ENCODE results near the gene SIX3.

SIX3 gene

DNA sequence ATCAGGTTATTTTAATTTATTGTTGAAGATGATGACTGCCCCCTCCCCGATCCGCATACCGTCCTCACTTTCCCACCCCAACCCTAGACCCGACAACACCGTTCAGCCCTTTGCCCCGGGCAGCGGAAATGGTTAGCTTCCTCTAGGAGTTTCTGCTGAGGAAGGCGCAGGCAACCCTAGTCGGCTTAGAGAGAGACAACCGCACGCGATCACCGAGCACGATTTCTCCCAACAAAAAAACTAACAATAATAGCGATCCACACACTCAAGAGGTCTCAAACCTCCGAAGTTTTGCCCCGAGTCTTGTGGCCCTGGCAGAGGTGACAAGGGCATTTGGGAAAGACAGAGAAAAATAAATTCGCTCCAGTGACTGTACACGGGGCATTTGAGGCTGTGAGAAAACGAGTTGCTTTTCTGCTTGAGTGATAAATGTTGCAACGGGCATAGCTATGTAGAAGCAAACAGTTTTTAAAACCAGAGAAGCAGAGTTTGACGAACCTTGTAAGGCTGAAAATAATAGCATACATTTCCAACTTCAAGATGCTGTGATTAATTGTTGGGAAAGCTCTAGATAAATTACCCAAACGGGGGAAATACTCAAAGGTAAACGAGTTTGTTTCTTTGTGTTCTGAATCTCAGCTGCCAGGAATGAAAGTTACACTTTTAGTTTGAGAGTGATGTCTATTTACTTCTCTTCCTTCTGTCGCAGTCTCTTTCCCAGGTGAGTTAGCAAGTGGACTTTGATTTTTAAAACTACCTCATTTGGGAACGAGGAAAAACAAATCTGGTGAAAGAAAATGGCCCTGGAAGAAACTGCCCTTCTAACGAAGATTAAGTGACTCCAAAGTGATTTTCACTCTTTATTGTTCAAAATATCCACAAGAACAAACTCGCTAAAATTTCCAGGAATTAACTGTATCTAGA, 11.0 kb upstream of the SIX3 start:
- in situ Hi-C loops (cut with MboI; ENCODE audit: low sequenced_read_pairs) = no loop called here

- in situ Hi-C loops (cut with MboI; ENCODE audit: low sequenced_read_pairs) = no loop called here
Observed at GRCh38 chr2:44931198-44931780, 10.2 kb upstream of the SIX3 start.

- in situ Hi-C loops (cut with MboI; ENCODE audit: low sequenced_read_pairs) = no loop called here
Observed at GRCh38 chr2:44932079-44932478, 9.4 kb upstream of the SIX3 start.

DNA sequence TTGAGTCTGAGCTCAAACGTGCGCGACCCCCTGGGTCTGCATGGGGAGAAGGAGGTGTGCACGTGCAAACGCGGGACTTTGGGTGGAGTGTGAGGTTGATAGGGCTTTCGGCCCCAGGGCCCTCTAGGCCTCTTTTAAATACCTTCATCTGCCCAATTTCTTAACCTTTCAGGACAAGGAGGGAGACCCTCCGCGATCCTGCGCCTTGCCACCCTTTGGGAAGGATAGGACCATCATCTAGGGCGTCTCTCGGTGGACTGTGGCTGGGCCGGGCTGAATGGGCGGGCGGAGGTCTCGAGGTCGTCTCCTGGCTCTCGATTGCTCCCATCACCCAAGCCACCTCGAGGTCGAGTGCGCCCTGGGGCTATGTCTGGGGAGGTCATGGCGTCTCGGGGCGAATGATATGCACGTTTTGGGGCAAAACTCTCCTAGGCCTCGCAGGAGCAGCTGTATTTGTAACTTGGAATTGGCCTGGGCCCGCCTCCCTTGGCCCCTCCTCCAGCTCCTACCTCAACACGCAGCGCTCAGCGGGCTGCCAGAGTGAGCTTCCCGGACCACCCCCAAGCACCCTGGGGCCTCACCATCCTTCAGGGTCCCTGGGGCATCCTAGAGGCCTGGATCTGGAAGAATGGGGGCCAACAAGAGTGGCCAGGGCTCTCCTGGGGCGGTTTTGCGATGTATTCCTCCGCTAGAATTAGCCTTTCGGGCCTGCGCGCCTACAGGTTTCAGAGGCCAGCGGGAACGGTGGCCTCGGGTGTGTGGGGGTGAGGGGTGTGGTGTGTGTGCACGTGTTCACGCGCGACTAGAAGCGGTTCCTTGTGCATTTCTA, 8.7 kb upstream of the SIX3 start:
- in situ Hi-C loops (cut with MboI; ENCODE audit: low sequenced_read_pairs) = no loop called here

- in situ Hi-C loops (cut with MboI; ENCODE audit: low sequenced_read_pairs) = no loop called here
Observed at GRCh38 chr2:44933434-44933951, 8.0 kb upstream of the SIX3 start.

GRCh38 chr2:44934038-44934982, 7.2 kb upstream of the SIX3 start:
- in situ Hi-C loops (cut with MboI; ENCODE audit: low sequenced_read_pairs) = no loop called here

DNA sequence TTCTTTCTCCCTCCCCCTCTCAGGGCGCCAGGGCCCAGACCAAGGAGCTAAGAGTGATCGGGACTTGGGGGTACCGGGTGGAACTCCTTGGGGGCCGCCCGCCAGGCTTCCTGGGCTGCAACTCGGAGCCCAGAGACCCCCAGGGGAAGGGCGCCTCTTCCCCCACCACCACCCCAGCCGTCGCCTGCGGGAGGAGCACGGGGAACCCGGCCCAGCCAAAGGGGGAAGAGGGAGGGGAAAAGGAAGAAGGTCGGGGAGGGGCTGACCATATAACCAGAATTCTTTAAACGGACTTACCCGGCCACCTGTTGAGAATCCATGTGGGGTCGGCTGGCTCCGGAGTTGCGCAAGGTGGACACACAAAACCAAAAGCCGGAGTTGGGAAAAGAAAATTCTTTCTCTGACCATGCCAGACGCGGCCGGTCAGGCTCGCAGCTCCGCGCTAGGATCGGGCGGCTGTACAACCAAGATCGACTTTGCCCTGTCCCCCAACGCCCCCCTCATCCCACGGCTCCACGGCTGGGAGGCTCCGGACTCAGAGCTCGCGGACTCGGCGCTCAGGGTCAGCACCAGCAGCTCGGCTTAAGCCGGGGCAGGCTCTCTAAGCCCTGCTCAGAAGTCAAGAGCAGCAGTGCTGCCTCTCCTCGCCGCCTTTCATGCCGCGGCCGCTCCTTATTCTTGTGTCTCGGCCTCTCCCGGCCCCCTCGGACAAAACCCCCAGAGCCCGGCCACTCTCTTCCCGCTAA, 6.3 kb upstream of the SIX3 start:
- in situ Hi-C loops (cut with MboI; ENCODE audit: low sequenced_read_pairs) = no loop called here

DNA sequence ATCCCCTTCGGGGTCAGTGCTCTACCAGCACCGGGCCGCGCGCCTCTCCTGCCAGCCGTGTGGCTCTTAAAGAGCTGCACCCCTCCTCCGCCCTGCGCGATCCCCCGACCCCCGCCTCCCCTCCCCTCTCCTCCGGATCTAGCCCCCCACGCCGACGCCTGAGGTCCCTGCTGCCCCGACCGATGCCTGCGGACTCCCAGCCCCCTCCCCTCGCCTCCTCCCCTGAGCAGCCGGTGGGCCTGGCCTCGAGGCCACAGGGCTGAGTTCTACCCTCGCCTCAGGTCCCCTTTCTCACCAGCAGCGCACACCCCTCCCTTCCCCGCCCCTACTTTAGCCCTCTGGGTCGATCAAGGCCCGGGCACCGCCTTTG, 5.8 kb upstream of the SIX3 start:
- in situ Hi-C loops (cut with MboI; ENCODE audit: low sequenced_read_pairs) = no loop called here

GRCh38 chr2:44936275-44936674, 5.2 kb upstream of the SIX3 start:
- in situ Hi-C loops (cut with MboI; ENCODE audit: low sequenced_read_pairs) = no loop called here

GRCh38 chr2:44936715-44937687, 4.5 kb upstream of the SIX3 start:
- in situ Hi-C loops (cut with MboI; ENCODE audit: low sequenced_read_pairs) = no loop called here

DNA sequence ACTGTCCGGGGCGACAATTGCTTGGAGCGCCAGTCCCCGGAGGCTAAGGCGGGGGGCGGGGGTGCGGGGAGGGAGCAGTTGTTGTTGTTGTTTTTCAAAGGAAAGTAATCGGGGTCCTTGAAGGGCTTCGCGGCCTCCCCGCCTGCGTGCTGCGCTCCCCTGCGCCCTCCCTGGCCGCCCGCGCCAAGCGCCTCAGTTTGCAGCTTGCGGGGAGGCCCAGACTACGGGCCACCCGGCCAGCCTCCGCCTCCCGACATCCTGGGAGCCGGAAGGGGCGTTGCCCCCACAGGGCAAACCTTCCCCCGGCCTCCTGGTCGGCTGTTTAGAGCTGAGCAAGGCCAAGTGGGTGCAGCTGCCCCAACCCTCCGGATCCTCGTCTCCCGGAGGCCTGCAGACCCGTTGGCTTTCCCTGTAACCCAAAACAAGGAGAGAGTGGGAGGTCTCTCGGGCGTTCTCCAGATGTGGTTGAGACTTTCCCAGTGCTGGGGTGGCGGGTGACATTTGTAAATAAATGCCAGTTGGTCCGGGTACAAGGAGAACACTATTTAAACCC, 3.7 kb upstream of the SIX3 start:
- in situ Hi-C loops (cut with MboI; ENCODE audit: low sequenced_read_pairs) = no loop called here

GRCh38 chr2:44938287-44939105, 3.0 kb upstream of the SIX3 start:
- in situ Hi-C loops (cut with MboI; ENCODE audit: low sequenced_read_pairs) = no loop called here

DNA sequence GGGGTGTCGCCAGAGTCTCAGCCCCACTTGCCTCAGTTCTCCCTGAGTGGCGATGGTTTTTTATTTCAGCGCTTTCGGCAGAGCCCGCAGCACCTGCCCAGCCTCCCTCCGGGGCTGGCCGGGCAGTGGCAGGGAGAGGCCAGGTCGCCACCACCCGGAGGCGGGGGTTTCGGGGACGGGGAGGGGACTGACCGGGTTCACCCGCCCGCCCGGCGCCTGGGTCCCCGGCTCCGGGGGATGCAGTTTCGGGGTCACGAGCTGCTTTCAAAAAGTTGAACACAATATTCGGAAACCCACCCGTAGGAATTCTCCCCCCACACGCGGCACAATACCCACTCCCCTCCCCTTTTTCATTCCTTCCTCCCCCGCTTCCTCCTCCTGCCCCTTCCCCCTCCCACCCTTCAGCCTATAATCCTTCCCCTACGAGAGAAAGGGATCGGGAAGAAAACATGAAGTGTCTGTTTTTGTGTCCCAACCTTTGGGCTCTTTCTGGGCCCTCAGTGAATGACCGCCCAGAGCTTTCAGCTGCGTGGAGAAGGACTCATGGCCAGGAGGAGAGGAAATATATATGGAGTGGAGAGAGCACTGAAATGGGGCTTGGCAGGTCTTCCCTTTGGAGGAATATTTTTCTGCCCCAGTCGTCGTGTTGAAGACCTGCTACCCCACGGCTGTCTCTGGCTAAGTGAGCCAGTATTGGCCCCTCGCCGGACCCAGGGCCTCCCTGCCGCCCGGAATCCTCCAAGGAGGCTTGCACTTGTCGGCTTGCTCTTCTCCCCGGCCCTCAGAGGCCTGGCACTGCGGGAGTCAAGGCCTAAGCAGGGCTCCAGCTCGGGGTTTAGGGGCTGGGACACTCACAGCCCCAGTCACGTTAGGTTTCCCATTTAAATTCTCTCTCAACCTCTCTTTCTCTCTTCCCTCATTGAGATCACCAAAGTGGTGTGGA, 2.1 kb upstream of the SIX3 start:
- in situ Hi-C loops (cut with MboI; ENCODE audit: low sequenced_read_pairs) = no loop called here

DNA sequence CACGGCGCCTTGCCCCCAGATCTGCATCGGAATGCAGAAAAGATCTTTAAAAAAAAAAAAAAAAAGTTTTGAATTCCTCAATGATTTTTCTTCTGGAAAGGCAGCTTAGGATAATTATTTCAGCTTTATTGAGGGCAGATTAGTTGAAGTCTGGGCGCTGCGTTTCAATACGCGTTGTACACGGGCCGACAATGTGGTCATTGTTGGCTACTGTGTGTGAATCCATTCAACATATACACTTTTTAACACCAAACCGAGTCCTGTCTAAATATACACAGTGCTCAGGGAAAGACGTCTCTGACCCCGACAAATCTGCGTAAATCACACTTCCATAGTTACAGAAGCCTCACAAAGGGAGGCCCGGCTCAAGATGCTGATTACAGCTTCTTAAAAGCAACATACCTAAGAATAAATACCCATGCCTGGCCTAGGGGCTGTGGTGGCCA, 1.4 kb upstream of the SIX3 start:
- in situ Hi-C loops (cut with MboI; ENCODE audit: low sequenced_read_pairs) = no loop called here

DNA sequence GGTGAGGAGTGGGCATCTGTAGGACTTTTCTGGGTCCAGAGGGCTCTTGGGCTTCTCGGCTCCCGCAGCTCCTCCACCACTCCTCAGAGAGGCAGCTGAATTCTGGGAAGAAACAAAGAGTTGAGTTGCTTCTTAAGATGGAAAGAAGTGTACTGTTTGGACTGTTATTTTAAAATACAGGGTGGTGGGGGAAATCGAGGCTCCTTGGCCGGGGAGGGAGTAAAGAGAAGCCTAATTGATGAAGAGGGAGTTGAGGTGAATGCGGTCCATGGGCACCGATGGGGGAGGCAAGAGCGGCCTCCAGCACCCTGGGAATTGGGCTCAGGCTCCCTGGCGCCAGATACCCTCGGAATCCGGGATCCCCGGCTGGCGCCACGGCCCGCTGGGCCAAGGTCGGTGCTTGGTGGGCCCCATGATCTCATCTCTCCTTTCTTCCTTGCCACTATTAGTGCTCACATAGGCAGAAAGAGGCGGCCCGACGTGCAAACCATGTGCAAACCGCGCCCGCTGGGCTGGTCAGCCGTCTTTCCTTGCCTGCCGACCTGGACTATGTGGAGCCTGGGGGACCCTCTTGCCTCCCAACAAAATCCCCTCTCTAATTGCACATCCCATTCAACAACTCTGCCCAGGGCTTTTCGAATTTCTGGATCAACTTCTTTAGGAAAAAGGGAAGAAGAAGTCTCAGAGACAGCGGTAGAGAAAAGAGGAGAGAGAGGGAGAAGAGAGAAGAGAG, 604 bp upstream of the SIX3 start:
- in situ Hi-C loops (cut with MboI; ENCODE audit: low sequenced_read_pairs) = no loop called here
